AG04449 (cell line): ENCODE results near the gene NPR3.

ENCODE experiments used
- CTCF ChIA-PET: fragments of 350-600 bp; formaldehyde crosslinking; extraction: SDS; loops from one replicate; lab custom pipeline; 2021; ENCODE audit warnings: antibody characterized with exemption; lab: Yijun Ruan, JAX
- POLR2A ChIA-PET: fragments of 400-600, 350-600 bp; formaldehyde crosslinking; extraction: SDS; loops from one replicate; lab custom pipeline; 2020; ENCODE audit warnings: antibody characterized with exemption, inconsistent platforms; lab: Yijun Ruan, JAX
- DNase-seq: peaks from one replicate; pipeline ENCODE4 v3.0.0-alpha.2; 2010; ENCODE audit warnings: low read depth, low spot score
- H3K4me3 ChIP-seq: 2 replicates; pipeline ENCODE4 v1.5.1; 2011; ENCODE audit warnings: low read depth, mild to moderate bottlenecking, control low read depth, low read length
- TF ChIP-seq, protein P1 (sequence below): IDR thresholded peaks from one replicate; pipeline ENCODE4 v1.5.1; 2011; ENCODE audit warnings: mild to moderate bottlenecking, moderate library complexity, low read length, control low read depth, inconsistent platforms; ENCODE audit not compliant: insufficient read depth; ENCODE audit errors: missing control alignments

NPR3 gene

DNA sequence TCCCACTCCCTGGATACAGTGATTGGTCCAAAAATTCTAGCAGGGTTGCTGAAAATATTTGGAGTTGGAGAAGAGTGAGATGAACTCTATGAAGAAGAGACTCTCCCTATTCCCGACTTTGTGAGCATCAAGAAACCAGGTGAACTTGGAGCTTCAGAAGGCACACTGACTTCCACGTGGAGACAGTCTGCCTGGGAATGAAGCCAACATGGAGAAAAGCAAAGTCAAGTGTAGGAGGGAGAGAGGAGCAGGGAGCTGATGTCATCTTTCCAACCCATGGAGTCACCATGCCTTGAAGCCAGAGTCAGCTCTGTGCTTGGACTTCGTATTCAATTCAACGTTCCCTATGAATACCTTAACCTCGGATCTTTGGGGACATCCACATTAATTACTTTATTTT, 125.1 kb downstream of the NPR3 start:
- POLR2A ChIA-PET = no interaction called here

DNA sequence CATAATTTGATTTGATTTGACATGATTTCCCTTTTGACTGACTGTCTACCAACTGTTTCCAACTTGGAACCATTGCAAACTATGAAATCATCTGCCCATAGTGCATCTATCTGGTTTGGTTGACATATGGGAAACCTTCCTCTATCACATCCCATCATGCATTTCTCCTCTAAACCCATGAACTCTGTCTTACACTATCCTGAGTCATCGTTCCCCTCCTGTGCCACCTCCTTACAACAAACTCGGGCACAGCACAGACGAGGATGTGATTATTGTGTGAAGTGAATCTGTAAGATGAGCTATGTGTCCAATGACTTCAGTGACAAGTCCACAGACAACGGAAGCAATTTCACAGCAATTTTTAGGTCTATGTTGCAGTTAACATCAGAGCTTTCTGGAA, 126.1 kb downstream of the NPR3 start:
- no peak for DNase-seq
- CTCF ChIA-PET = interaction anchor here (1.0 to 3.3 kb wide), 3 partner anchors 9 to 15 kb away, joined by 3 to 17 read pairs (median 5); no protein-coding TSS in a partner anchor
- POLR2A ChIA-PET = no interaction called here
- TF ChIP-seq, protein P1, sequence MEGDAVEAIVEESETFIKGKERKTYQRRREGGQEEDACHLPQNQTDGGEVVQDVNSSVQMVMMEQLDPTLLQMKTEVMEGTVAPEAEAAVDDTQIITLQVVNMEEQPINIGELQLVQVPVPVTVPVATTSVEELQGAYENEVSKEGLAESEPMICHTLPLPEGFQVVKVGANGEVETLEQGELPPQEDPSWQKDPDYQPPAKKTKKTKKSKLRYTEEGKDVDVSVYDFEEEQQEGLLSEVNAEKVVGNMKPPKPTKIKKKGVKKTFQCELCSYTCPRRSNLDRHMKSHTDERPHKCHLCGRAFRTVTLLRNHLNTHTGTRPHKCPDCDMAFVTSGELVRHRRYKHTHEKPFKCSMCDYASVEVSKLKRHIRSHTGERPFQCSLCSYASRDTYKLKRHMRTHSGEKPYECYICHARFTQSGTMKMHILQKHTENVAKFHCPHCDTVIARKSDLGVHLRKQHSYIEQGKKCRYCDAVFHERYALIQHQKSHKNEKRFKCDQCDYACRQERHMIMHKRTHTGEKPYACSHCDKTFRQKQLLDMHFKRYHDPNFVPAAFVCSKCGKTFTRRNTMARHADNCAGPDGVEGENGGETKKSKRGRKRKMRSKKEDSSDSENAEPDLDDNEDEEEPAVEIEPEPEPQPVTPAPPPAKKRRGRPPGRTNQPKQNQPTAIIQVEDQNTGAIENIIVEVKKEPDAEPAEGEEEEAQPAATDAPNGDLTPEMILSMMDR = no peak
- no peak overlapping the region for H3K4me3 ChIP-seq

More for the DNA sequence above, 125.1 kb downstream of the NPR3 start:
- TF ChIP-seq, protein P1 = no peak
- no peak overlapping the region for H3K4me3 ChIP-seq
- CTCF ChIA-PET = no interaction called here
- no peak for DNase-seq

GRCh38 chr5:32839106-32839505, 128.0 kb downstream of the NPR3 start:
- no peak overlapping the region for H3K4me3 ChIP-seq
- TF ChIP-seq, protein P1 = no peak
- DNase-seq = no peak
- CTCF ChIA-PET = interaction anchor here (1.7 to 3.3 kb wide), 2 partner anchors 11 to 13 kb away, joined by 5 to 17 read pairs; no protein-coding TSS in a partner anchor
- POLR2A ChIA-PET = no interaction called here

GRCh38 chr5:32840606-32841005, 129.5 kb downstream of the NPR3 start:
- CTCF ChIA-PET = no interaction called here
- TF ChIP-seq, protein P1 = no peak
- POLR2A ChIA-PET = no interaction called here
- no peak for DNase-seq
- no peak overlapping the region for H3K4me3 ChIP-seq
